ENCODE data around the gene SIPA1L2.

Gene SIPA1L2

GRCh38 chr1:232653789-232654188 is 23.9 kb upstream of the SIPA1L2 start:
- DNase-seq, result no peak

GRCh38 chr1:232650845-232651244 is 20.9 kb upstream of the SIPA1L2 start:
- TF ChIP-seq CTCF (IDR thresholded peaks at IDR 0.05; ENCODE audit: low read depth, low read length, missing control alignments), result no peak

More at GRCh38 chr1:232653789-232654188, 23.9 kb upstream of the SIPA1L2 start:
- Histone ChIP-seq H3K27ac (no peak overlapping the region), H3K4me3 (ENCODE audit: low read depth, low read length) (no peak overlapping the region), H3K36me3 (replicated peaks) (no peaks in the 10 kb centered on the region), H3K27me3 (replicated peaks) (peaks cover 3% of the 10 kb centered on the region)
- in situ Hi-C loops (cut with HindIII; ENCODE audit: low pct_ligation_motif_present, low sequenced_read_pairs), result no loop called here
- TF ChIP-seq CTCF (IDR thresholded peaks at IDR 0.05; ENCODE audit: low read depth, low read length, missing control alignments), result no peak

GRCh38 chr1:232650418-232650817 is 20.5 kb upstream of the SIPA1L2 start:
- H3K36me3 ChIP-seq (replicated peaks), result no peaks in the 10 kb centered on the region
- in situ Hi-C loops (cut with HindIII; ENCODE audit: low pct_ligation_motif_present, low sequenced_read_pairs), result no loop called here
- H3K27ac ChIP-seq, result no peak overlapping the region
- no peaks in the 10 kb centered on the region for H3K27me3 ChIP-seq (replicated peaks)
- no peak for DNase-seq
- no peak overlapping the region for H3K4me3 ChIP-seq (ENCODE audit: low read depth, low read length)
- TF ChIP-seq CTCF (IDR thresholded peaks at IDR 0.05; ENCODE audit: low read depth, low read length, missing control alignments), result no peak

More at GRCh38 chr1:232650845-232651244, 20.9 kb upstream of the SIPA1L2 start:
- in situ Hi-C loops (cut with HindIII; ENCODE audit: low pct_ligation_motif_present, low sequenced_read_pairs), result no loop called here
- no peak for DNase-seq
- Histone ChIP-seq H3K27ac (no peak overlapping the region), H3K36me3 (replicated peaks) (no peaks in the 10 kb centered on the region), H3K4me3 (ENCODE audit: low read depth, low read length) (no peak overlapping the region), H3K27me3 (replicated peaks) (no peaks in the 10 kb centered on the region)

- no peaks in the 10 kb centered on the region for H3K36me3 ChIP-seq (replicated peaks)
- DNase-seq, result peak; percentile 74
- H3K27me3 ChIP-seq (replicated peaks), result no peaks in the 10 kb centered on the region
- no peak for TF ChIP-seq CTCF (IDR thresholded peaks at IDR 0.05; ENCODE audit: low read depth, low read length, missing control alignments)
- in situ Hi-C loops (cut with HindIII; ENCODE audit: low pct_ligation_motif_present, low sequenced_read_pairs), result no loop called here
- H3K4me3 ChIP-seq (ENCODE audit: low read depth, low read length), result no peak overlapping the region
- no peak overlapping the region for H3K27ac ChIP-seq
These were observed 18.4 kb upstream of the SIPA1L2 start for GRCh38 chr1:232648316-232648715.

- Histone ChIP-seq H3K36me3 (replicated peaks) (no peaks in the 10 kb centered on the region), H3K27ac (no peak overlapping the region), H3K4me3 (ENCODE audit: low read depth, low read length) (no peak overlapping the region), H3K27me3 (replicated peaks) (no peaks in the 10 kb centered on the region)
- no peak for TF ChIP-seq CTCF (IDR thresholded peaks at IDR 0.05; ENCODE audit: low read depth, low read length, missing control alignments)
- no peak for DNase-seq
- in situ Hi-C loops (cut with HindIII; ENCODE audit: low pct_ligation_motif_present, low sequenced_read_pairs), result no loop called here
These were observed 14.3 kb upstream of the SIPA1L2 start for GRCh38 chr1:232644209-232644608.

- no peak overlapping the region for H3K4me3 ChIP-seq (ENCODE audit: low read depth, low read length)
- no peak for TF ChIP-seq CTCF (IDR thresholded peaks at IDR 0.05; ENCODE audit: low read depth, low read length, missing control alignments)
- in situ Hi-C loops (cut with HindIII; ENCODE audit: low pct_ligation_motif_present, low sequenced_read_pairs), result no loop called here
- H3K36me3 ChIP-seq (replicated peaks), result no peaks in the 10 kb centered on the region
- no peak overlapping the region for H3K27ac ChIP-seq
- no peaks in the 10 kb centered on the region for H3K27me3 ChIP-seq (replicated peaks)
- DNase-seq, result no peak
These were observed 13.3 kb upstream of the SIPA1L2 start for GRCh38 chr1:232643251-232643650.
